HG03135 (cell line): ENCODE measurements around the gene TP73.

Source experiments
- ATAC-seq: cut with Tn5 transposase; IDR thresholded peaks from one replicate; pipeline ENCODE4 v1.9.1; 2021; ENCODE audit warnings: mild to moderate bottlenecking, moderate library complexity; ENCODE audit not compliant: unreplicated experiment

The TP73 gene

GRCh38 chr1:3703786-3704371 is 51.6 kb downstream of the TP73 start:
- no peak for ATAC-seq

DNA sequence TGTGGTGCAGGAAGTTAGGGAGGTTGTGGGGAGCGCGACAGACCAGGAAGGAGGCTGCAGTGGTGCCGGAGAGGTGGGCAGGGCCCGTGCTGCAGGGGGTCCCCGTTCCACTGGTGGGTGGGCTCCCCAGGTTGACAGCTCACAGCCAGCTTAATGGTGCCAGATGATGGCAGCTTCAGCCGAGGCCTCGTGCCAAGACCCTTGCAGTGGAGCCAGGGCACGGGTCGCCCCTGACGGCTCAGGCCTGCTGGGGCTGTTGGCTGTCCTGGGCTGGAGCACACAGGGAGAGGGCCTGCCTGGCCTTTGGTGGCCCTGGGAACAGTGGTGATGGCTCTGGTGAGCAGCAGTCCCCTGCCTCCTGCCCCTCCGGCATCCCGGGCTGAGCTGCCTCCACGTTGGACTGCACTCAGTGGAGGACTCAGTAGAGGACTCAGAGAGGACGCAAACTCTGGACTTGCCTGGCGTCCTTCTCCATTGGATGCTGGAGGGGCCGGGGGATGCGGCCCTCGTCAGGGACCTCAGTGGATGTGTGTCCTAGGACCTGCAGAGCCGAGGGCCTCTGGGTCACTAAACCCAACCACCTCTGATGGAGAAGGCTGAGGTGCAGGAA is 53.1 kb downstream of the TP73 start:
- ATAC-seq = no peak

GRCh38 chr1:3706651-3707297 is 54.5 kb downstream of the TP73 start:
- ATAC-seq = no peak

GRCh38 chr1:3707298-3707938 is 55.1 kb downstream of the TP73 start:
- ATAC-seq = no peak

- no peak for ATAC-seq
Measured at GRCh38 chr1:3707939-3708328, 55.6 kb downstream of the TP73 start.

- no peak for ATAC-seq
Measured at GRCh38 chr1:3708791-3709190, 56.5 kb downstream of the TP73 start.

- ATAC-seq = no peak
Measured at GRCh38 chr1:3710251-3710650, 57.9 kb downstream of the TP73 start.

DNA sequence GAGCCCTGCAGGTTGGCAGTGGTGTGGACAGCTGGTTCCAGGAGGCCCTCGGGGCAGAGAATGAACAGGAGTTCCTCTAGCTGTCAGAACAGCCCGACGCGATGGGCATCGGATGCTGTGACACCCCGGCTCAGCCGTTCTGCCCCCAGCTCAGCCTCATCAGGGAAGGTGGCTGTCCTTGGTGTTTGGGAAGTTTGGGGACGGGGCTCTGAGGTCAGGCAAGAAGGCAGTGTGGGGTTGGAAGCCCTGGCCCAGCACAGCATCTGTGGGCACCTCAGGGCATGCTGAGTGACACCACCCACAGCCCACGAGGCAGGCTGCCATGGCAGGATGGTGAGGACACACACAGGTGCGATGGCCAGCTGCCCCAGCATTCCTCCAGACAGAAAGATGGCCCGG is 59.1 kb downstream of the TP73 start:
- no peak for ATAC-seq

DNA sequence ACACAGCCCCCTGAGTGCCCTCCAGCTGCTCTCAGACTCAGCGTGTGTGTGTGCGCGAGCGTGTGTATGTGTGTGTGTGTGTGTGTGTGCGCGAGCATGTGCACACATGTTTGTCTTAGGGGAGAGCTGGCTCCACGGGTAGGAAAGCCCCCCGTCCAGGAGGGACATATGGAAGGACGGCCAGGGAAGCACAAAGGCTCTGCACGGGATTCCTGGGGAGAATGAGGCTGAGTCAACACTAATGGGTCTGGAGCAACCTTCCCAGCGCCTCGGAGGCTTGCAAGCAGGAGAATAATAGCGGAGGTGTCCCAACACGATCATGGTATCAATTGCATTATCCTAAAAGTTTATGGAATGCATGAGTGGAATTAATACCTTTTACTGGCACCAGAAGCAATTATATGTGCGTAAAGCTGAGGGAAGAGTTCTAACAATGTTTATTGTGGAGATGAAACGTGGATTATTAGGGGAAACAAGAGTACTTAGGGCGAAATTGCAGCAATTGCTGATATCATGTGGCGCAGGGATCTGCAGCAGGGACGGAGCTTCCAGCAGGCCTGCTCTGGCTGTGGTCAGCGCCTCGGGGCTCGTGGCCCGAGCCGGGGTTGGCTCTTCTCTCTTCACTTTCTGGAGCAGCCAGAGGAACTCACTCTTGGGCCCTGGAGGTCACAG is 59.6 kb downstream of the TP73 start:
- no peak for ATAC-seq

DNA sequence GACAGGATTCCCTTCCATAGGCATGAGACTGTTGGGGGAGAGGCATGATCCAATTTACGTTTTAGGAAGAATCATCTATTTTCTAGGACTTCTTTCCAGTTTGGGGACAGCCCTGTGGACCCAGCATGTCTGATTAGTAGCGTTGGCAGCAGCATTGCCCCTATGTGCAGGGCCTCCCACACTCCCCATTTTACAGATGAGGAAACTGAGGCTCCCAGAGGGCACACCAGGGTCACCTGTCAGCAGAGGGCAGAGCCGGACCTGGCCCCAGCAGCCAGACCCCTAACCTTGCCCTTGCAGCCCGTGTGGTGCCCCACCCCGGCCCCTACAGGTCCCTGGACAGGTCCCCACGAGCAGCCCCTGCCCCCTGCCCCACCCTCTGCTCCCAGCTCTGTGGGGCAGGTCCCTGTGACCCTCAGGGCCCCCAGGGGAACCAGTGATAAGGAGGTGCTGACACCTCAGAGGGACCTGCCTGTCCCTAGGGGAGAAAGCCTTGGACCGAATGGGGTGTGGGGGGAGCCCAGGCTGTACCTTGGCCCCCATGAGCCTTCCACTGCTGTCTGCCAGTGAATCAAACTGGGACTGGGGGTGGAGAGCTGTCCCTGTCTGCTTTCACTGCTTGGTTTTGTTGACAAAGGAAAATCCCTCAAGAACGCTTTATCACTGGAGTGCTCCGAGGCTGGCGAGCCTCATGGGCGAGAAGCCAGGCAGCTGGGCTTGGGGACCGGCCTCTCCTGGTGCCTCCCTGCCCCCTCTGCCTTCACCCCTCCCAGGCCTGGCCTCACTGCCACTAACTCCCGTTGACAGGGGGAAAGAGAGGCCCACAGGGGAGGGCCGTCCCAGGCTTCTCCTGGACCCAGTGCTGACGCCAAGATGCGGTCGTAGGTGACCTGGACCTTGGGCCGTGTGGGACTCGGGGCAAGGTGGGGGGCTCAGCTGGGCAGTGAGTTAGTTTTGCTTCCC is 60.5 kb downstream of the TP73 start:
- no peak for ATAC-seq

DNA sequence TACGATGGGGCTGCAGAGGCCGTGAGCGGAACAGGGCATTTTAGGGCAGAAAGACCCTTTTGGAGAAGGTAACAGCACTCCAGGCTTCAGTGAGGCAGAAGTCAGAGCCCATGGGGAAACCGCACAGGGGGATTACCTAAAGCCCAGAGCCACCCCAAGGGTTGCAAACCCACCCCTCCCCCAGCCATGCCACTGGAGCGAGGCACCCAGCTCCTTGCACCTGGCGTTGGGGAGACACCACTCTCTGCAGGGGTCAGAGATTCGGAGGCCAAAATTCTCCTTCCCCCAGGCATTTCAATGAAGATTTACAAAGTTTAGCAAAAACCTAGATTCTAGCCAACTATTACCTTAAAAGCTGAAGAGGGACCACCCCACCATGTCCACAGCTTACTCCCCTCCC is 61.5 kb downstream of the TP73 start:
- ATAC-seq = no peak

GRCh38 chr1:3714284-3714741 is 62.0 kb downstream of the TP73 start:
- ATAC-seq = no peak

- ATAC-seq = no peak
Measured at GRCh38 chr1:3714814-3715213, 62.5 kb downstream of the TP73 start.

DNA sequence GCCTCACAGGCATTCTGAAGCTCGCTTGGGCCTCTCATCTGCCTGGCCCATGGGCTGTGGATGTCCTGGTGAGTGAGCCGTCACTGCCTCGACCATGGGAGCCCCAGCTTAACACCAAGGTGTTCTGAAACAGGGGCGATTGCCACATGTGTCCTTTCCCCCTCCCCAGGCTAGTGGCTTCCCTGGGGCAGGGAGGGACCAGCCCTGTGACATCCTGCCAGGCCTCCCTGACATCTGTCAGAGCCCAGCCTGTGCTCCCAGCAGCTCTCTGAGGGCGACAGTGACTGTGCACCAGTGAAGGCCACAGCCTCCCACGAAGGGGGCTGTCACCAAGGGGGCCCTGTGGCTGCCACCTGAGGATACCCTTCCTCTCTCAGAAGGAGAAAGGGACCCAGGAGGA is 64.0 kb downstream of the TP73 start:
- ATAC-seq = no peak

DNA sequence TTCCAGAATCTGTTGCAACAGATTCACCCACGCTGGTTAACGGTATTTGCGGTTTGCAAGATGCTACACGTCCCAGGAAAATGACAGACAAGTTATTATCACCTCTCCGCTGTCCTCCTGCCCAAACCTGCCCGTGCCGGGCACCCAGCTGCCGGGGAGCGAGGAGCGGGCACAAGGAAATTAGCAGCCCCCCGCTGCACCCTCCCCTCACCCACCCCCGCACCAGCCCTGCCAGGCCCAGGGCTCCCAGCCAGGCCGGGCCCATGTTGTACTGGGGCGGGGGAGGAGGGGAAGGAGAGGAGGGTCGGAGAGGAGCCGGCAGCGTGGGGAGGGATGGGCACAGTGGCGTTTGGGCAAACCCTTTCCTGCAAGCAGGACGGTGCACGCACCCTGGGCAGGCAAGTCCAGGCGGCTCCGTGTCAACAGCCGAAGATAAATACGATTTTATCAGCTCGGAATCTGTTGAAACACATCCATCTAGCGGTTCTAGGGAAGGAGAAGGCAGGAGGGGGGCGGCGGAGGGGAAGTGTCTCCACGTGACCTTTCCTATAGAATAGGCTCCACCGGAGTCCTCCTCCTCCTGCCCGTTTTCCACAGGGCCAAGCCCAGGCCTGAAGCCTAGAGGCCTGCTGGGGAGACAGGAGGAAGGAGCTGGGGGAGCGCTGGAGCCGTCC is 64.9 kb downstream of the TP73 start:
- ATAC-seq = no peak

DNA sequence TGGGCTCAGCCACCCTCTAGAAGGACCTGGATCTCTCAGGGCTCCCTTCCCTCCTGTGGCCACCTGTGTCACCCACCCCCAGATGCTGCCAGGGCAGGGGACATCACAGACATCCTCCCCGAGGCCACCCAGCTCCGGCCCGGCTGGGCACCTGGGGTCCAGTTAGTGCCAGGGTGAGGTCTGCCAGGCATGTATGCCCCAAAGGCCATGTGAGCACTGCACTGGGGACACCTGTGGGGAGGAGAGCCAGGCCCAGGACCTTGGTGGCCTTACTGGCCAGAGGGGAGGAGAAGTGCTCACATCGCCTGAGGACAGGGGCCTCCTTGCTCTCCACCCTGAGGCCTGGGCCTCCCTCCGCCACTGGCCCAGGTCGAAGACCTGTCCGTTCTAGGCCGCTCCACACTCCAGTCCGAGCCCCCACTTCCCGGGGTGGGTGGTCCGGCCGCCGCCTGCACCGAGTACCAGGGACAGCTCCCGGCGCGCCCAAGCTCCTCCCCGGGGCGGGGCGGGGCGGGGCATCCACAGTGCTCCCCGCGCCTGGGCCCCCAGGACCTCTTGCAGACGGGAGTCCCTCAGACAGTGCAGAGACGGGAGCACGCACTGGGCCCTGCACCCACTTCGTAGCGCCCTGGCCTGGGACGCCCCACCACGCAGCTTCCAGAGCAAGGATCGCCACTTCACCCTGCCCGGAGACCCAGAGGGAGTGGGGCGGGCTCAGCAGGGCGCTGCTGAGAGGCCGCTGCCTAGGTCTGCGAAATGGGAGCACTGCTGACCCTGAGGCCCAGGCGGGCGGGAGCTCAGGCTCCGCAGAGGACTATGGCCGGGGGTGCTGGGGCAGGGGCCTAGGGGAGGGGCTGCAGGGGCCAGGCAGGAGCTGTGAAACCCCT is 65.6 kb downstream of the TP73 start:
- no peak for ATAC-seq

GRCh38 chr1:3718764-3719163 is 66.4 kb downstream of the TP73 start:
- no peak for ATAC-seq

GRCh38 chr1:3721955-3722465 is 69.7 kb downstream of the TP73 start:
- no peak for ATAC-seq

GRCh38 chr1:3722846-3723245 is 70.5 kb downstream of the TP73 start:
- no peak for ATAC-seq
